Measurements from ENCODE around the gene ATP5F1B.

- TF ChIP-seq EP300 (IDR thresholded peaks at IDR 0.05), result peak; percentile 50 to 99
- peak; percentile 97 to 99 for TF ChIP-seq POLR2A (IDR thresholded peaks at IDR 0.05)
- peak in 2 of 5 experiments; percentile 39 to 63 for TF ChIP-seq CTCF (IDR thresholded peaks at IDR 0.05)
These were observed at the start of gene ATP5F1B for GRCh38 chr12:56645717-56646446.

All from tibial nerve (tissue), 4 donors.